Esophagus squamous epithelium (tissue), 4 donors: ENCODE results near the gene TNNI3.

Experiments used
- CTCF ChIP-seq, 6 experiments: fragments of 450-650 bp in 4 of 6; fragments of 200-600 bp in 2 of 6; sonication (generic) in 2 of 6; IDR thresholded peaks; one replicate each; pipeline ENCODE4 v1.5.1; 2016 to 2019; ENCODE audit warnings: antibody characterized with exemption in 6 of 6, mild to moderate bottlenecking in 4 of 6, moderate library complexity in 4 of 6
- POLR2A ChIP-seq, 4 donors: fragments of 450-650 bp; IDR thresholded peaks; one replicate each; pipeline ENCODE4 v1.6.1; 2017; ENCODE audit warnings: antibody characterized with exemption in 4 of 4, mild to moderate bottlenecking in 4 of 4, moderate library complexity in 3 of 4

- TF ChIP-seq CTCF (IDR thresholded peaks at IDR 0.05), result no peak
- TF ChIP-seq POLR2A (IDR thresholded peaks at IDR 0.05), result no peak
These were observed 3.4 kb upstream of the TNNI3 start for GRCh38 chr19:55160986-55161365.
